22Rv1 (cell line): ENCODE results near the gene NUP85.

Experiments
- ZFX ChIP-seq: fragments of 450-650 bp; IDR thresholded peaks from 2 replicates; pipeline ENCODE4 v1.6.1; 2017; ENCODE audit warnings: antibody characterized with exemption, borderline replicate concordance
- TF ChIP-seq, protein P1 (sequence below): fragments of 450-650 bp; IDR thresholded peaks from 2 replicates; pipeline ENCODE4 v1.5.1; 2017; ENCODE audit warnings: mild to moderate bottlenecking

DNA sequence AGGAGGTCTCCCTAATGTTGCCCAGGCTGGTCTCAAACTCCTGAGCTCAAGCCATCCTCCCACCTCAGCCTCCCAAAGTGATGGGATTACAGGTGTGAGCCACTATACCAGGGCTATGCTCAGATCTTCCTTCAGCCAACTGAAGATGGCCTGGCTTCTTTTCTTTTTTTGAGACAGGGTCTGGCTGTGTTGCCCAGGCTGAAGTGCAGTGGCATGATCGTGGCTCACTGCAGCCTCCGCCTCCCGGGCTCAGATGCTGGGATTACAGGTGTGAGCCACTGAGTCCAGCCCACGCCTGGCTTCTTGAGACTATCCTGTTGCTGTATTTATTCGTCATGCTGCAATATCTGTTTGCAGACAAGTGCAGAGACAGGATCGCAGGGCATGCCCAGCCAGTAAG, 79.6 kb downstream of the NUP85 start:
- TF ChIP-seq, protein P1, sequence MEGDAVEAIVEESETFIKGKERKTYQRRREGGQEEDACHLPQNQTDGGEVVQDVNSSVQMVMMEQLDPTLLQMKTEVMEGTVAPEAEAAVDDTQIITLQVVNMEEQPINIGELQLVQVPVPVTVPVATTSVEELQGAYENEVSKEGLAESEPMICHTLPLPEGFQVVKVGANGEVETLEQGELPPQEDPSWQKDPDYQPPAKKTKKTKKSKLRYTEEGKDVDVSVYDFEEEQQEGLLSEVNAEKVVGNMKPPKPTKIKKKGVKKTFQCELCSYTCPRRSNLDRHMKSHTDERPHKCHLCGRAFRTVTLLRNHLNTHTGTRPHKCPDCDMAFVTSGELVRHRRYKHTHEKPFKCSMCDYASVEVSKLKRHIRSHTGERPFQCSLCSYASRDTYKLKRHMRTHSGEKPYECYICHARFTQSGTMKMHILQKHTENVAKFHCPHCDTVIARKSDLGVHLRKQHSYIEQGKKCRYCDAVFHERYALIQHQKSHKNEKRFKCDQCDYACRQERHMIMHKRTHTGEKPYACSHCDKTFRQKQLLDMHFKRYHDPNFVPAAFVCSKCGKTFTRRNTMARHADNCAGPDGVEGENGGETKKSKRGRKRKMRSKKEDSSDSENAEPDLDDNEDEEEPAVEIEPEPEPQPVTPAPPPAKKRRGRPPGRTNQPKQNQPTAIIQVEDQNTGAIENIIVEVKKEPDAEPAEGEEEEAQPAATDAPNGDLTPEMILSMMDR: no peak
- TF ChIP-seq ZFX: no peak
